Dermis microvascular lymphatic vessel endothelial cell (primary cell): ENCODE data around the gene PDE3B. TPM values are rescaled to one million over a fixed set of nuclear protein-coding genes. Genes with fewer than 3 reads are reported as not detected.

ENCODE experiments used
- DNase-seq, 2 donors: peaks; one replicate each; pipeline versions ENCODE4 v3.0.0 to v3.0.0-alpha.2; 2010; ENCODE audit warnings: low read depth in 2 of 2
- total RNA-seq: library from RNA; depleted of rRNA; stranded (reverse); fragments of >200 nt; gene quantifications from 2 replicates; pipeline ENCODE4 v1.2.1, GENCODE V29; 2014

Gene PDE3B
- total RNA-seq, 1 donor from 2014 or later, result 0.13 TPM

DNA sequence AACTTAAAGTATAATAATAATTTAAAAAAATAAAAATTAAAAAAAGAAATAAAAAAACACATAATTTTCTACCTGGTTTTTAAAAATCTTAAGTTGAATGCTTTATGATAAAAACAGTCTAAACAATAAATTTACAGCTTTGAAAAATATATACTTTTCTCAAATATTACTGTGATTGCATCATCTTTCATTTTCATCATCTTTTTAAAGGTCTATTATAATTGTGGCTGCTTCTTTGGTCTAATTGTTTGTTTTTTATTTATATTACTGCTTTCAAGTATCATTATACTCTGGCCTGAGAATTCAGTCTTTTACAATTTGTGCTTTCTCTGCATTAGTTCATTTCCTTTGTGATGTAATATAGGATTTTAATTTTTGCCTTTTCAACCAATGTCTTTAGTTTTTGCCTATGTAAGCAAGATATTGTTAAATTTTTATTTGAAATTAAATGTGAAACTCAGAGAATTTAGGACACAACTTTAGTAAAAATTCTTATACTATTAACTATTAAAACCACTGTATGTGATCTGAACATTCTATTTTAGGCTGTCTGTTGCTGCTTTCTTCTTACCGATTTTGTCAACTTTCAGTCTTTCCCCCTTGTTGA is 241.2 kb downstream of the PDE3B start:
- no peak for DNase-seq

DNA sequence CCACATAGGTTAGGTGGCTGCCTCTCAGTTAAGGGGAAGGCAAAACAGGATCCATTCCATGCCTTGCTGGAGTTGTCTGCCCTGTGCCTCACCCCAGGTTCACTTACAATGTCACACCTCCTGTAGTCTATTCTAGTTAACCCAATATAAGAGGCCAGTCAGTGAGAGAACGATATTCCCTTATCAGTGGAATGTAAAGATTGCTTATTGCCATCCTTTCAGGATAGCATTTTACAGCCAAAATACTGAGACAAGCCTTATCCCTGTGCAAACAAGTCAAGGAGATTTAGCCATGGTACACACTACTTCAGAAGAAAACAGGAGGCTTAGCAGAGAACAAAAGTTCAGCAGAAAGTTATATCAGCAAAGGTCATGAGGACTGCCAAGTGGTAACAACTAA is 242.9 kb downstream of the PDE3B start:
- DNase-seq, result no peak

DNA sequence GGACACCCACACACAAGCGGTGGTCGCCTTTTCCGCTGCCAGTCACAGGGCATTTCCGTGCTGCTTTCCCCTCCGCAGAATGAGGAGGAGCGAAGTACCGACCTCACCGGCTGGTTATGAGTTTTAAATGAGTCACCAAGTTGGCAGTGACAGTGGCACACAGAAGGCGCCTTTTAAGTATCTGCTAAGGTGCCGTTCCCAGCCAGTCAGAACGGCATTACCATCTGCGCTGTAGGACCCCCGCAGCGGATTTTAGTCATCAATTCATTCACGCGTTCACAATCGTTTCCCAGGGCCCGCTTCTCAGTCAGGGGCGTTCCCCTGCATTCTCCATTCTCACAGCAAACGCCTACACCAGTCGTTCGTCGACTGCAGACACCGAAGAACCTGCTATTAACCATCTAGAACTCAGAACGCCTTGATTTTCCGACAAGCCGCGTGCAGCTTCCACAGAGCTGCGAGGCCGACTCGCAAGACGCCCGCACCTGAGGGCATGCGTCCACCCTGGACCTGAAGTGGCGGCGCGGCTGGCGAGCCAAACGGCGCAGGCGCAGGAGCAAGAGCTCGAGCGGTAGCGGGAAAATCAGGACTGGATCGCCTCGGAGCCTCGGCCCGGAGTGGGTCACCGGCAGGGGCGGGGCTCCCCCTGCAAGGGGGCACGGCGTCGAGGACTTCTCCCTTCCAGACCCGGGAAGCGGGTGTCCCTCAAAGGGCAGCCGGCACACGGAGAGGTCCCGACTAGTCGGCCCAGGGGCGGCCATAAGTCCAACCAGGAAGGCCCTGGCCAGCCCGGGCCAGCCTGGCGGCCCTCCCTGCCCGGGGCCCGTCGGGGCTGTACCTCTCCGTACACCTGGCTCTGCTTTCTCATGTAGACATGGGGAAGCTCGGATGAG is 247.8 kb downstream of the PDE3B start:
- peak; percentile 70 to 88 for DNase-seq

DNA sequence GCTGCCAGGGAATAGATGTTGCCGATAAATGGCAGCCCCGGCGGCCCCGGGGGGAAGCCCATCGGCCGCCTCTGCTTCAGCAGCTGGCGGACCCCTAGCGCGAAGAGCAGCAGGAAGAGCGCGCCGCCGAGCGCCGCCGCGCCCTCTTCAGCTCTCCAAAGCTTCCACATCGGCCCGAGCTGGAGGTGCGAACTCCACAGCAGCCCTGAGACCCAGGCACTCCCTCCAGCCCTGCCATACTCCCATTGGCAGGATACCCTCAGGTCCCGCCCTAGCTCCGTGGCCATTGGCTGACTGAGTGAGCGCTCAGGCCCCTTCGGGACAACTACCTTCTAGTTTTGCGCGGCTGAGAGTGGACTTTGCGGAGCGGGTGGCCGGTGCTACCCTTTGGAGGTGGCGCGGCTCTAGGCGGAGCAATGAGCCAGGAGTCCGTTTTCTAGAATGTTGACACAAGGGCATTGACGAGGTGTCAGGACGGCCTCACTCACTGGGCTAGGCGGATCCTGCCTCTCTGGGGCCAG is 248.5 kb downstream of the PDE3B start, which contains the start of gene CYP2R1:
Gene CYP2R1 (minus strand): TSS at position 196 of the 521 bp plus-strand sequence. CDS start 26 bp downstream, at position 170.
- DNase-seq, result peak; percentile 93 to 97

DNA sequence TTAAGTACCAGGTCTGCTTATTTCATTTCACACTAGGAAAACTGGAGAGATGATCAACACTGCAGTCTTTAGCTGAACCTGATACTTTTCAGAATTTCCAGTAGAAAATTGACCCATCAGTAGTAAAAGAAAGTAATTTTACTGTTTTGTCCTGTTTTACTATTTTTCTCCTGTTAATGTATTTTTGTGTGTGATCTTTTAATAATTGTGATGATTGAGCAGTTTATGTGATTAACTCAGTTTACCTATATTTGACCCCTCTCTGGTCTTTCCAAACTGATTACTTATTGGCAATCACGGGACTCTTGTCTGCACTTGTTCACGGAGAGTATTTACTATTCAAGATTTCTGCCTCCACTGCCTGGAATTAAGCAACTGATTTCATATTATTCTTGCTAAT is 249.0 kb downstream of the PDE3B start:
- DNase-seq, result no peak

DNA sequence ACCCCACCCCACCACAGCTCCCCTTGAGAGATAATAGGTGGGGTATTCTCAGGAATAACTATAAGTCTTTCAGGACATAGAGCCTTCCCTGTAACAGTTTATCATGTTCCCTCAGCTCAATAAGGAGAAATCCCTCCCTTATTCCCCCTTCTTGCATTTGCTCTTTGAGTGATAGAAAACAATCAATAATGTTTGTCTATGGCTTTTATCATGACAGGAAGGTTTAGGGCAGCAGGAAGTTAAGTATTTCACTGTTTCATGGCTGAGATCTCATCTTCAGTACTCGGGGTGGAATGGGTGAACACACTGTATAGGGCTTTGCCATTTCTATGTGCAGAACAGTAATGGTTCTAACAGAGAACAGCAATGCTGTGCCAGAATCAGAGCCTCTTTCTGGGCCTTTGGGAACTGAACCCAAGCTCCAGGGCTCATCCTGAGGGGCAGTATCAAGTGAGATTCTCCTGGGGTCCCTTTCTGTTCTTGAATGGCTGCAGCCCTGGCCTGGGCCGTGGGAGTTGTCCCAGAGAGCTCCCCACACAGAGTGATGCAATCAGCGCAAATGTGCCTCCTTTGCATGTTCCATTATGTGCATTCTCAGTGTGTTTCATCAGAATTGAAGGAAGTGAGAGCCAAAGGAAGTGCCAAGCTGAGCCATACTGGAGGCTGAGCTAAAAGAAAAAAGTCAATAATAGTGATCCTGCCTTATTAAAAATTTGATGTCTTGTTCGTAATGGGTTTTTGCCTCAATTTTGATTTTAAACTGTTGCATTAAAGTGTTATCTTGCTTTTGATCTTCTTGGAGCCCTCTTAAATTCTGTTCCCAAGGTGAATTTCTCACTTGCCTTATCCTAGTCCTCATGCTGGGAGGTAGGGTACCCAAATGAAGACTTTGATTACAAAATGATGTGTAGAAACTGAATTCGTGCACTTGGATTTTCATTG is 251.3 kb downstream of the PDE3B start:
- peak in 1 of 2 donors; percentile 46 for DNase-seq

DNA sequence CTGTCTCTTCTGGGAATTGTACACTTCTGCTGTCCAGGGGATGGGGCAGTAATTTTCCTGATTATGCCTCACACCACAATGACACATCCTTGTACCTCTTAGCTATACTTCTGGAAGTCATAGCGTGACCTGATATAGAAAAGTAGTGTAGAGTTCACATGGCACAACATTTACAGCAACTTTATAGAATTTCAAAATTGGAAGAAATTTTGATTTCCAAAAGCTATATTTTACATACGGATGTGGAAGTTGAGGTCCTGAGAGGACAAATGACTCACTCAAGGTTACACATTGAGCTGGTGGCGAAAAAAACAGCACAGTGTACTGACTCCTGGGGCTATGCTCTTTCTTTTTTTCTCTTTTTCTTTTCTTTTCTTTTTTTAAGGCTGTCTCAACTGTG is 254.8 kb downstream of the PDE3B start:
- no peak for DNase-seq

DNA sequence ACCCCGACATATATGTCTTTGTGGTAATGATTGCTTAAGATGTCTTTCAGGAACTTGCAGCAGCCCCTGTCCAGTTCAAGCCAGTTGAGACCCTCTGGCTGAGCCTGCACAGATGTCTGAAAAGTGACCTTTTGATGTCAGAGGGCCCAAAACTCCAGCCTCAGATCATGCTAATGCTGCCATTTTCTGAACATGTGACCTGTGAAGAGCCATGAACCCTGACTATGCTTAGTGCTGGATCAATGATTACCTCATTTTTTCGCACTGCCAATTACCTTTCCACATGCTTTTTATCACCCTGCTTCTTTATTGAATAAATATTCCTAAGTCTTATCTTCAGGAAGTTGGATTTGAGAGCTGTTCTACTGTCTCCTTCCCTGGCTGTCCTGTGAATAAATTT is 255.3 kb downstream of the PDE3B start:
- DNase-seq, result no peak

DNA sequence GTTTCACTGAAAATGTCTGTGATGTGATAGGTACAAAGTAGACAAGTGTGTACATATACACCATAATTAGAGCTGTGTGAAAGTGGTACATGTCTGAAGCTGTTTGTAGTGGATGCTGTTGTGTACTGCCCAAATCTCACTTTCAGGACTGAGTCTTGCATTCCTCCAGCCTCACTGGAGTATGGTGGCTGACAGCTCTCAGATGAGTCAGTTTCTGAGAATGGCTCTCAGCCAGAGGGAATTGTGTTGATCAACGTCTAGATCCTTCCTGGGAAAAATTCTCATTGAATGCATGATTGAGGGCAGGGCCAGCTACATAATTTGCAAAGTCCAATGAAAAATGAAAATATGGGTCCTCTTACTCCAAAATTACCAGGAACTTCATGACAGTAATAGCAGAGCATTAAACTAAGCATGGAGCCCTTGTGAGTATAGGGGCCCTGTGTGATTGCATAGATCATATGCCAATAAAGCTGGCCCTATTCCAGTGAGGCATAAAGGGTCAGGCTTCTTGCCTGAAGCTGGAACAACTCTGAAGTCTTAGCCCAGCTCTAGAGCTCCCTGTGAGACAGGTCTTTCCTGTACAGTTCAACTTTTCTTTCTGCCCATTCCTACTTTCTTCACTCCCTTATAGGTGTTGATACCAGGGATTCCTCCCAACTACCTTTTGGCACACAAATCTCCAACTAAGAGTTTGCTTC is 259.2 kb downstream of the PDE3B start:
- peak in 1 of 2 donors; percentile 78 for DNase-seq

DNA sequence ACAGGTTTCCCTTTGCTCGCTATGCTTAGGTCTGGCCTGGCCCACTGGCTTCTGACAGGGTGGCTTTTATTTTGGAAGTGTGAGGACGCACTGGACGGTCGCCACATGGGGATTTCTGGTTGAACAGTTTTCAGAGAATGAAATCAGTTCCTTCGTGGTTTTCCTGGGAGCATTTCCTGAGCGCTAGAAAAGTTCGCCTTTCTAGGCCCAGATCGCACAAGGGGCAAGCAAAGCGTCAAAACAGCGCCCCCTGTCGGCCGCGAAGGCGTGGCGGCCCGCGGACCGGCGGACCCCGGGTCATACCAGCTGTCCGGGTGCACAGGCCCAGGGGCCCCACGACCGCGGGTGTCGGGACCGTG is 261.1 kb downstream of the PDE3B start:
- DNase-seq, result peak in 1 of 2 donors; percentile 50

DNA sequence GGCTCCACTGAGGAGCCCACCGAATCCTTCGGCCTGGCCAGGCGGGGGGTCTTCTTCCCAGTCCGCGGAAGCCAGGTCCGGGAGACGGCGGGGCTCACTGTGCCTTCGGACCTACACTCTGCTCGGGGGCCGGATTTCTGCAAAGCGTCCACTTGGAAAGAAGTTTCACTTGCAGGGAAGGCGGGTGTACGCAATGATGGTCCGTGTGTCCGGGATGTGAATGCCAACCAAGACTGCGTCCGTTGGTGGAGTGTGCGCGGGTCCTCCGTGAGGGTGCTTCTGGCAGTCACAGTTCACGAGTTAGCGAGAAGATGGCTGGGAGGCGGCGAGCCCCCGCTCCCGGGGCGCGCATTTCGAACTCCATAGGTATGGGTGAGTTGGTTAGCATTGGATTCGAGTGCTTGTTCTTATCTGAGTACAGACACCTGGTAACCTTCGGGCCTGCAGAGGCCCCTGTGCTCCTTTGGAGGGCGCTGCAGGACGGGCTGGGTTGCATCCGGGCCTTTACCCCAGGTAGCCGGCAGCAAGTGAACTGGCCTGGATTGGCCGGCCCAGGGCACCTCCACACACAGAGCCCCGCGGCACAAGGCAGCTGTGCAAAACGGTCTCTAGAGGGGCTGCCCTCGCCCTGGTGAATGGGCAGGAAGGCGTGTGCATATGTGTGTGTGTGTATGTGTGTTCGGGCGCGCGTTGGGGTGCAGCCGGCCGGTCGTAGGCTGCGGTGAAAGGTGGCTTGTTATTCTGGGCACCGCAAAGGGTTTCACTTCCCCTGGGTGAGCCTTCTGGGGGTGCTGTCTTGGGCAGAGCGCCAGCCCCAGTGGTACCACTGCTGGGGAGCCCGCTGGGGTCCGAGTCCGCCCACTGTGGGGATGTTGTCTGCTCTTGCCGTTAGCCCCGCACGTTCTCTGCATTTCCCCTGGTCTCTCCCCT is 261.8 kb downstream of the PDE3B start:
- peak in 1 of 2 donors; percentile 35 for DNase-seq

DNA sequence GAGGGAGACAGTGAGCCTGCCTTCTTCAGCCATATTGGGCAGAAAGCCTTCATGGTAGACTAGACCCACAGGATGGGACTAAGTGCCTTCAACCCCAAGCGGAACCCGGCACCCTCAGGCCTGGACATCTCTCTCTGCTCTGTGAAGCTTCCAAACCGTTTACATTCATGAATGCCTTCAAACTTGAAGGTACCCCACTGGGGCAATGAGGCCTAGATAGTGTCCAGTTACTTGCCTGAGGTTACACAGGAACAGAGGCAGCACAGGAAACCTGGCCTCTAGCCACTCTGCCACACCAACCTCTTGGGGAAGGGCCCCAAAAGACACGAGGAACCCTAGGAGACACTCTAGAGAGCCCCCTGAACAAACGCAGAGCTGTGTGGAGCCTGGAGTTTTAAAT is 263.0 kb downstream of the PDE3B start:
- DNase-seq, result no peak

DNA sequence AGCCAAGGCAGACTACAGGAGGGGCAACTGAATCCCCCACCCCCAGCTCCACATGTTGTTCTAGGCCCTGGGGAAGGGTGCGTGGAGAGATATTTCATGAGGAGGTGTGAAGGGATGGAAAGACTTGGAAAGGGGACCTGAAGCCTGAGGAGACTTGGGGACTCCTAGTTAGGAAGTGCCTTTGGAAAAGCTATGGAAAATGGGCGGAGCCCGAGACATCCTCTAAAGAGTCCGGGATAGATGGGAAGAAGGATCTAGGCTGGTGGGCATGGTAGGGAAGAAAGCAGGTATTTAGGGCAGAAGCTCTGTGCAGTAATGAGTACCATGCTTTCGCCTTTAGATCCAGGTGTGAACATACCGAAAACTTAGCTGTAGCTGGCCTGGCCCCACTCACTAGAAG is 263.4 kb downstream of the PDE3B start:
- DNase-seq, result no peak

DNA sequence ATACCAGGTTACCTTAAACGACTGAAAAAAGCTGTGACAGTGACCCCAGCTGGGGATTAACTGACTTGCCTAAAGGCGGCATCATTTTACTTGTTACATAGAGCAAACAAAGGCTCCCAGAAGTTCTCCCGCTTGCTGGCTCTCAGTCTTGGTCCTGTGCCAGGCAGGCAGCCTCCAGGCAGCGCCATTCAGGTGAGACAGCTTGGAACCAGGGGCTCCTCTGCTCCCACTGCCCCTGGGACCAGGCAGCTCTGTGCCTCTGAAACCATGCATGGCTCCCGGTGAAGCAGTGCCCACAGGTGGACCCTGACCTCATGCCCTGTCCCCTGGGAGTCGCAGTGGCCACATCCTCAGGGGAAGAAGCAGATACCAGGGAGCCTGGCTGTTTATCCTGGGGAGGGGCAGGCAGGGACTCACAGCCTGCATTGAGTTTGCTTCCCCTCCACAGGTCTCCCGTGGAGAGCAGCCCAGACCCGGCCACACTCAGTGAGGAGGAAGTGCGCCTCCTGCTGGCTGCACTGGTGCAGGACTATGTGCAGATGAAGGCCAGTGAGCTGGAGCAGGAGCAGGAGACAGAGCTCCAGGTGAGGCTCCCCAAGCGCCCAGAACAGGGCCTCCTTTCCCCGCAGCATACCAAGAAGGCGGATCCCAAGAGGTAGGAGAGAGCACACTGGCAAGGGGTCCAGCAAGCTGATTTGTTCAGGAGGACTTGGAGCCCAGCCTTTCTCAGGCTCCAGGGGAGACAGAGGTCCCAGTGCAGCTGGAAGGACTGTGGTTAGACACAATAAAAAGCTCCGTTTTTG is 264.0 kb downstream of the PDE3B start:
- peak in 1 of 2 donors; percentile 54 for DNase-seq

DNA sequence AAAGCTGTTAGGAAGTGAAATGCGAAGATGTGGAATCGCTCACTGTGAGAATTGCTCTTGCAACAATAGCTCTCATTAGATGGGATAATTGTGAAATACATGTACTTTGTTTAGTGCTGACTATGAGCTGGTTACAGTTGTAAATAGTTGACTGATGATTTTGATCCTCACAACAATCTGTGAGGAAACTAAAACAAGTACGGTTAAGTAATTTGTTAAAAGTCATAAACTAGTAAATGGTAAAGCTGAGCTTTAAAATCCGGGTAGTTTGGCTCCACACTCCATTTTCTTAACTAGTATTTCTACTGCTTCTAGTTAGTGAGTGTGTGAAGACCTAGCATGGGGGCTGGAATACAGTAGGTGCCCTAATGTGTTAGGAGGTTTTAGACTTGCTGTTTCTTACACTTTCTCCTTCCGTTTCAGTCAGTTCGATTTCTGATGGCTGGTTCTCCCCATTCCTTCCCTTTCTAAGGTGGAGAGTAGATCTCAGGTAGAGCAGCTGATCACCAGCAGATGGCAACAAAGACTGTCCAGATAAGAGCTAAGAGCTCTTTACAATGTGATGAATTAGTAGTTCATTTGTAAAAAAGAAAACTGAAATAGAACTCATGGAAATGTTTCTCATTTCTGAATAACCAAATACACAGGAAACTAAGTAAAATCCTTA is 264.7 kb downstream of the PDE3B start:
- peak in 1 of 2 donors; percentile 55 for DNase-seq

DNA sequence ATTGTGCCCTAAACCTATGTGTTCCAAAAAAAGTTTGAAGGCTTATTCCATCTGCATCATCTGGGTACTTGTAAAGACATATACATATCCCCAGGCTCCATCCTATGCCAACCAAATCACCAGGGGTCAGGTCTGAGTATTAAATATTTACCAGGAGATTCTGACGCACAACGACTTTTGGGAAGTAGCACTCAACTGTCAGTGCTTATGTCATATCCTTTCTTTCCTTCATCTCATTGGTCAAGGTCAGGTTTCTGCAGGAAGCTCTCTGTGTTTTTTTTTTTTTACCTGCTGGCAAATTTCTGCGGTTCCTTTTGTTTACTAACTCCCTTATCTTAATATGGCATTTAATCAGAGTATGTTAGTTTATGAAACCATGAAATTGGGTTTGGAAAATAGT is 270.9 kb downstream of the PDE3B start:
- DNase-seq, result no peak

DNA sequence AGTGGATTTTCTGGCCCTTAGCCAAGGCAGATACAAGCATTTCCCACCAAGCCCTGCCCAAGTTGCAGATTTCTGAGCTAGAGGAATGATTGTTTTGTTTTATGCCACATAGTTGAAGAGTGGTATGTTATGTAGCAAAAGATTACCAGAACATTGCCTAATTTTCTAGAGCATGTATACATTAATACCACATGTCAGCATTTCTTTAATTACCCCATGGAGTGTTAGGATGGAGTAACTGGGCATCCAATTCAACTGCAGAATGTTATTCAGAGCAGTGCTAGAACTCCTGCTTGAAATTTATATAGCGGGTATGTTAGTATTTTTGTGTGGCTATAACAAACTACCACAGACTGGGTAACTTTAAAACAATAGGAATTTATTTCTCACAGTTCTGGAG is 272.8 kb downstream of the PDE3B start:
- no peak for DNase-seq
